Mononuclear cell (primary cell): ENCODE data around the gene SUCLG2. TPM values are rescaled to one million over a fixed set of nuclear protein-coding genes. Genes with fewer than 3 reads are reported as not detected.

ENCODE experiments used
- H3K27me3 ChIP-seq: 2 replicates; pipeline ENCODE4 v1.6.0; 2011; ENCODE audit warnings: low read length, control low read depth; ENCODE audit not compliant: insufficient read depth
- H3K4me1 ChIP-seq: 2 replicates; pipeline ENCODE4 v1.5.1; 2011; ENCODE audit warnings: mild to moderate bottlenecking, low read length, control low read depth; ENCODE audit not compliant: insufficient read depth
- H3K4me3 ChIP-seq: 2 replicates; pipeline ENCODE4 v1.5.1; 2011; ENCODE audit warnings: mild to moderate bottlenecking, low read length, moderate library complexity
- H3K9me3 ChIP-seq: 2 replicates; pipeline ENCODE4 v1.5.1; 2011; ENCODE audit warnings: low read depth, mild to moderate bottlenecking, control low read depth, low read length
- total RNA-seq: library from RNA; depleted of rRNA; stranded (reverse); fragments of >200 nt; gene quantifications from one replicate; pipeline ENCODE4 v1.2.3, GENCODE V29; 2012

The SUCLG2 gene
- total RNA-seq, 1 donor: 63.8 TPM

GRCh38 chr3:67641451-67641850 lies 13.0 kb downstream of the SUCLG2 start:
- no peak overlapping the region for H3K4me3 ChIP-seq
- H3K27me3 ChIP-seq: no peaks in the 10 kb centered on the region
- no peaks in the 10 kb centered on the region for H3K9me3 ChIP-seq
- H3K4me1 ChIP-seq: no peaks in the 10 kb centered on the region

DNA sequence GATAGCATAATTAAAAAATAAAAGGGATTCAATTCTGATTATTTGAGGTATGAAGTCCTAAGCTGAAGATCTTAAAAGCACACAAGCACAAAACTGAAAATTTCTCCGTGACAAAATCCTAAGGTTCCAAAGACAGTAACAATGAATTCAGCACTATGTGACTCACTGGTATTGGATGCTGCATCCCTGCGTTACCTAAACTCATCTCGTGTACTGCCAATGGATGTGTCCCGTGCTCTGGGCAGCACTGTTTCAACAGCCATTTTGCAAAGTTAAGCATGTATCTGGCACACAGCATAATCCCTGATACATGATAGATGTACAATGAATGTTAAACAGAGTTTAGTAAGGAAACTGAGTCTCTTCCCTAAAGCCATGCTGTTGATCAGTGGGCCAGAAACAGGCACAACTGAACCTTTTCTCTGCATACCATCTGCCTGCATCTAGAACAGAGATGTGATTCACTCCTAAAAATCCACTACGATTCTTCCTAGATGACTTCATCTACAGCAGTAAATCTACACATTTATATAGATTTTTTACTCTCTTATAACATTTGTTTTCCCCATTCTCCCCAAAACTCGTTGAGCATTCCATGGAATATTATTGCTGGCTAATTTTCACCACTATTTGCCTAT lies 14.3 kb downstream of the SUCLG2 start:
- no peaks in the 10 kb centered on the region for H3K9me3 ChIP-seq
- H3K4me1 ChIP-seq: no peaks in the 10 kb centered on the region
- no peaks in the 10 kb centered on the region for H3K27me3 ChIP-seq
- no peak overlapping the region for H3K4me3 ChIP-seq

- Histone ChIP-seq H3K4me3 (no peak overlapping the region), H3K4me1 (no peaks in the 10 kb centered on the region), H3K27me3 (no peaks in the 10 kb centered on the region), H3K9me3 (no peaks in the 10 kb centered on the region)
Measured at GRCh38 chr3:67637255-67637900, 17.0 kb downstream of the SUCLG2 start.

DNA sequence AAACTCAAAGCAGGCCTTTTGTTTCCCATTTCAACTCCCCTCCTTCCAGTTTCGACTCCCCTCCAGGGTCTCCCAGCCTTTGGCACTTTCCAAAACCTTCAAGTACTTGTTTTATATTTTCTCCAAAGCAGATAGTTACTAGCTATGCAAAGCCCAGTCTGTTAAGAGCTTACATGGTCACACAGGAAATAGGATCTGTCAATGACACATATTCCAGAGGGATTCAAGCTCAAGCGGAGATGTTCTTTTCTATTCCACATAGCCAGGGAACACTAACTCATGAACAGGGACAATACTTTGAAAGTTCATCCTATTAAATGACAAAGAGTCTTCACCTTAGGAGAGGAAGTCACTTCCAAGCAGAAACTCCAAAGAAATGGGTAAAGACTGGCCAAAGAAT lies 18.6 kb downstream of the SUCLG2 start:
- Histone ChIP-seq H3K27me3 (no peaks in the 10 kb centered on the region), H3K4me1 (no peaks in the 10 kb centered on the region), H3K4me3 (no peak overlapping the region), H3K9me3 (no peaks in the 10 kb centered on the region)

GRCh38 chr3:67635257-67635656 lies 19.2 kb downstream of the SUCLG2 start:
- H3K9me3 ChIP-seq: no peaks in the 10 kb centered on the region
- no peaks in the 10 kb centered on the region for H3K27me3 ChIP-seq
- H3K4me3 ChIP-seq: no peak overlapping the region
- no peaks in the 10 kb centered on the region for H3K4me1 ChIP-seq

DNA sequence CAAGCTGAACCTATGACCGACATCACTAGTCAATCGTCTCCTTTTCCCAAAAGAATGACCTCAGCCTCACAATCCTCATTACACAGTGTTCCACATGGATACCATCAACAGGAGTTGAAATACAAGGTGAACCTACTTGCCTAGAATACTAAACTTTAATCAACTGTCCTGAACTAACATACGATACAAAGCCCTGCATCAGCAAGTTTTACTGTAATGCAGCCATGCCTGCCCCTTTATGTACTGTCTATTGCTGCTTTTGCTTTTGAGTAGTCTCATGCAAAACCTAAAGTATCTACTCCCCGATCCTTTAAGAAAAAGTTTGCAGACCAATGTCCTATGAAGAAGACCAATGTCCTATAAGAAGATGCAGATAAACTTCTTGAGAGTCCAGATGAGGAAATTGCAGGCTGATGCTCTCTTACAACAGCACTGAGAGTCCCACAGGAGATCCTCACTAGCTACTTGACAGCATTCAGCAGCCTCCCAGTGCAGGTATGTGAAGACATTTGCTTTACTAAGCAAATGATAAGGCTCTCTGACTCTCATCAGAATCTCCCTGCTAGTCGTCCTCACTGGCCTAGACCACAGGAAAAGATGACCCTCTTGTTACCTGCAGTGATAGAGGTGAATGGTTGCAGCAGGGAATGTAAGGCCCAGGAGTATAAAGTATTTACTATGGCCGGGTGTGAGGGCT lies 23.6 kb downstream of the SUCLG2 start:
- Histone ChIP-seq H3K27me3 (no peaks in the 10 kb centered on the region), H3K4me3 (no peak overlapping the region), H3K4me1 (no peaks in the 10 kb centered on the region), H3K9me3 (no peaks in the 10 kb centered on the region)

- no peak overlapping the region for H3K4me3 ChIP-seq
- no peaks in the 10 kb centered on the region for H3K9me3 ChIP-seq
- no peaks in the 10 kb centered on the region for H3K4me1 ChIP-seq
- H3K27me3 ChIP-seq: no peaks in the 10 kb centered on the region
Measured at GRCh38 chr3:67624687-67625086, 29.7 kb downstream of the SUCLG2 start.

GRCh38 chr3:67624078-67624477 lies 30.3 kb downstream of the SUCLG2 start:
- H3K4me1 ChIP-seq: no peaks in the 10 kb centered on the region
- H3K27me3 ChIP-seq: no peaks in the 10 kb centered on the region
- H3K4me3 ChIP-seq: no peak overlapping the region
- no peaks in the 10 kb centered on the region for H3K9me3 ChIP-seq

- H3K4me1 ChIP-seq: no peaks in the 10 kb centered on the region
- H3K4me3 ChIP-seq: no peak overlapping the region
- no peaks in the 10 kb centered on the region for H3K27me3 ChIP-seq
- no peaks in the 10 kb centered on the region for H3K9me3 ChIP-seq
Measured at GRCh38 chr3:67622652-67623051, 31.8 kb downstream of the SUCLG2 start.

DNA sequence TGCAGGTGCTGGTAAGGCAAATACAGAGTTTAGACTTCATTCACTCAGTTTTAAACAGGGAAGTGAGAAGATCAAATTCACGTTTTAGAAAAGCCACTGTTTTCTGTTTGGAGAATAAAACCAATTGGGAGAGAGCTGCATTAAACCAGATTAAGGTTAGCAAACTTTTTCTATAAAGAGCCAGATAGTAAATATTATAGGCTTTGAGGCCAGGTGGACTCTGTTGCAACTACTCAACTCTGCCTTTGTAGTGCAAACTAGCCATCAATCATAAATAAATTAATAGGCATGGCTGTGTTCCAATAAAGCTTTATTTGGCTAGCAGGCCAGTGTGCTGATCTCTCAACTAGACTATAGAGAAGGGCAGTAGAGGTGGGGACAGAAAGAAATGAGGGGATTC lies 33.5 kb downstream of the SUCLG2 start:
- Histone ChIP-seq H3K27me3 (no peaks in the 10 kb centered on the region), H3K9me3 (no peaks in the 10 kb centered on the region), H3K4me3 (no peak overlapping the region), H3K4me1 (no peaks in the 10 kb centered on the region)

GRCh38 chr3:67619991-67620390 lies 34.4 kb downstream of the SUCLG2 start:
- no peak overlapping the region for H3K4me3 ChIP-seq
- H3K4me1 ChIP-seq: no peaks in the 10 kb centered on the region
- no peaks in the 10 kb centered on the region for H3K27me3 ChIP-seq
- no peaks in the 10 kb centered on the region for H3K9me3 ChIP-seq

GRCh38 chr3:67617518-67617917 lies 36.9 kb downstream of the SUCLG2 start:
- no peaks in the 10 kb centered on the region for H3K27me3 ChIP-seq
- H3K9me3 ChIP-seq: no peaks in the 10 kb centered on the region
- no peaks in the 10 kb centered on the region for H3K4me1 ChIP-seq
- H3K4me3 ChIP-seq: no peak overlapping the region

GRCh38 chr3:67616046-67616445 lies 38.4 kb downstream of the SUCLG2 start:
- Histone ChIP-seq H3K27me3 (no peaks in the 10 kb centered on the region), H3K4me1 (no peaks in the 10 kb centered on the region), H3K9me3 (no peaks in the 10 kb centered on the region), H3K4me3 (no peak overlapping the region)

GRCh38 chr3:67614195-67614594 lies 40.2 kb downstream of the SUCLG2 start:
- Histone ChIP-seq H3K27me3 (no peaks in the 10 kb centered on the region), H3K4me3 (no peak overlapping the region), H3K4me1 (no peaks in the 10 kb centered on the region), H3K9me3 (no peaks in the 10 kb centered on the region)

DNA sequence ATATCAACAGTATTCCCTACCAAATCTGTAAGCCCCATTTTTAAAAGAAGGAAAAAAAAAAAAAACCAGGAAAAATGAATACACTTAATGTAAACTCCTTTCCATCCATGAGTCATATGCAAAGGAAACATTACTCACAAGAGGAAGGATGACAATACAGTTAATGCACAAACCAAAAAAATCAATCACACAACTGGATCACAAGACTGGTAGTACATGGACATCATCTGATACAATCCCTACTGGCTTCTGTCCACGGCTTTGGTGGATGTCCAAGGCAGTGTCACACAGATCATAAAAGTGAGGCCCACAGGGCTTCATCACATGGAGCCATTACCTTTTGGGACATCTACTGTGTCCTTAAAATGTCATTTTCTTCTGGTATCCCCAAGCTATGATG lies 44.0 kb downstream of the SUCLG2 start:
- H3K4me1 ChIP-seq: peaks cover 3% of the 10 kb centered on the region
- H3K27me3 ChIP-seq: no peaks in the 10 kb centered on the region
- H3K4me3 ChIP-seq: no peak overlapping the region
- H3K9me3 ChIP-seq: no peaks in the 10 kb centered on the region

DNA sequence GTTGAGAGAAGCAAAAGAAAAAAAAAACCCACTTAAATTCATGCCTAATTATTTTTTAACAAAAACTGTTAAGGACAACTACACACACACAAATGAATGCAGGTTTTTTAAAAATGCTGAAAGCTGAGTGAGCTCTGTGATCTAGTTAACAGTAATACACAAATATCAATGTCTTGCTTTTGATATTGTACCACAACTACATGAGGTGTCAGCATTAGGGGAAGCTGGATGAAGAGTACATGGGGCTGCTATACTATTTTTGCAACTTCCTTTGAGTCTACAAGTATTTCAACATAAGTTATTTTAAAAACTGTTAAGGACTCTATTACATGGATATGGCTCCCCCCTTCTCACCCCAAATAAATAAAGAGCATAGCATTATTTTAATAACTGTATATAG lies 44.7 kb downstream of the SUCLG2 start:
- H3K4me1 ChIP-seq: peaks cover 3% of the 10 kb centered on the region
- H3K4me3 ChIP-seq: no peak overlapping the region
- H3K27me3 ChIP-seq: no peaks in the 10 kb centered on the region
- no peaks in the 10 kb centered on the region for H3K9me3 ChIP-seq
